GM12878 (cell line): ENCODE measurements around the gene CDKN2B. TPM values are rescaled to one million over a fixed set of nuclear protein-coding genes. Genes with fewer than 3 reads are reported as not detected.

Experiments
- ATAC-seq: fragments of 200-7000 bp; cut with Tn5 transposase; 3 replicates; pipeline ENCODE4 v1.9.1; 2020; ENCODE audit warnings: mild to moderate bottlenecking, moderate library complexity
- BruUV-seq: library from RNA; stranded (reverse); fragments of 400-500 nt; replicated peaks from 2 replicates; lab custom pipeline; 2021; lab: Mats Ljungman, UMichigan
- CTCF ChIA-PET: fragments of 300-600 bp; sonication (Branson Sonifier 250); formaldehyde crosslinking; extraction: SDS; loops from one replicate; lab custom pipeline; 2021; ENCODE audit warnings: inconsistent platforms; lab: Yijun Ruan, JAX
- POLR2A ChIA-PET: fragments of 350-600 bp; formaldehyde crosslinking; extraction: SDS; loops from one replicate; lab custom pipeline; 2021; ENCODE audit warnings: inconsistent platforms; lab: Charles Lee
- RAD21 ChIA-PET: fragments of 300-600 bp; sonication (Branson Sonifier 250); formaldehyde crosslinking; loops from one replicate; lab custom pipeline; 2023; ENCODE audit warnings: antibody characterized with exemption; ENCODE audit not compliant: unreplicated experiment; lab: Charles Lee
- SMC1A ChIA-PET: fragments of 300-600 bp; sonication (Branson Sonifier 250); formaldehyde crosslinking; loops from one replicate; lab custom pipeline; 2023; ENCODE audit not compliant: unreplicated experiment, uncharacterized antibody; lab: Charles Lee
- DNase-seq: peaks from one replicate; pipeline ENCODE4 v3.0.0-alpha.2; 2011; ENCODE audit warnings: low read depth, low spot score
- FAIRE-seq: peaks from 3 replicates; lab custom pipeline; 2011; peaks lifted over from hg19 to GRCh38; lab: Jason Lieb, UNC
- H2AFZ ChIP-seq: 2 replicates; pipeline ENCODE4 v1.6.0; 2011; ENCODE audit warnings: low read depth, low read length, control low read depth; ENCODE audit not compliant: control insufficient read depth
- H3K27ac ChIP-seq: 2 replicates; pipeline ENCODE4 v1.5.1; 2011; ENCODE audit warnings: control low read depth; ENCODE audit not compliant: control insufficient read depth, insufficient read depth
- H3K27me3 ChIP-seq, 2 experiments: replicated peaks in 1 of 2; 2 replicates each; pipeline versions ENCODE4 v1.6.0 to v1.6.1; 2011; ENCODE audit warnings: low read length in 1 of 2; ENCODE audit not compliant: control insufficient read depth in 2 of 2, insufficient read depth in 2 of 2
- H3K36me3 ChIP-seq, 2 experiments: 2 replicates each; pipeline ENCODE4 v1.5.1; 2011; ENCODE audit warnings: low read length in 1 of 2; ENCODE audit not compliant: control insufficient read depth in 2 of 2, insufficient read depth in 2 of 2
- H3K4me1 ChIP-seq: 2 replicates; pipeline ENCODE4 v1.6.1; 2011; ENCODE audit warnings: mild to moderate bottlenecking, low read length, moderate library complexity, mixed read lengths; ENCODE audit not compliant: control insufficient read depth, insufficient read depth
- H3K4me2 ChIP-seq: 2 replicates; pipeline ENCODE4 v1.6.0; 2011; ENCODE audit warnings: control low read depth; ENCODE audit not compliant: control insufficient read depth, insufficient read depth
- H3K4me3 ChIP-seq: fragments of 200-600 bp; sonication (generic); 2 replicates; pipeline ENCODE4 v1.5.1; 2016
- H3K79me2 ChIP-seq: 2 replicates; pipeline ENCODE4 v1.6.0; 2011; ENCODE audit warnings: low read length; ENCODE audit not compliant: control insufficient read depth, insufficient read depth
- H3K9ac ChIP-seq: 2 replicates; pipeline ENCODE4 v1.8.0; 2011; ENCODE audit warnings: low read length, control low read depth, mixed read lengths; ENCODE audit not compliant: control insufficient read depth, insufficient read depth
- H3K9me3 ChIP-seq: replicated peaks from 3 replicates; pipeline ENCODE4 v1.5.1; 2011; ENCODE audit warnings: mild to moderate bottlenecking, low read length; ENCODE audit not compliant: control insufficient read depth, insufficient read depth
- H4K20me1 ChIP-seq: 2 replicates; pipeline ENCODE4 v1.6.0; 2011; ENCODE audit not compliant: control insufficient read depth, insufficient read depth
- BRCA1 ChIP-seq: IDR thresholded peaks from 2 replicates; pipeline ENCODE4 v1.6.1; 2011; ENCODE audit warnings: low read depth, low read length, improper control_type of control experiment
- ESRRA ChIP-seq: IDR thresholded peaks from 2 replicates; pipeline ENCODE4 v1.6.1; 2012; ENCODE audit warnings: mild to moderate bottlenecking, low read length, improper control_type of control experiment
- EZH2 ChIP-seq: IDR thresholded peaks from 2 replicates; pipeline ENCODE4 v1.6.1; 2012; ENCODE audit warnings: low read depth, mild to moderate bottlenecking, control low read depth, inconsistent platforms, low read length, borderline replicate concordance; ENCODE audit not compliant: control insufficient read depth
- POLR2AphosphoS2 ChIP-seq: IDR thresholded peaks from 2 replicates; pipeline ENCODE4 v1.6.1; 2011; ENCODE audit warnings: low read depth, mild to moderate bottlenecking, low read length, improper control_type of control experiment, moderate library complexity
- USF1 ChIP-seq: IDR thresholded peaks from 2 replicates; pipeline ENCODE4 v1.6.1; 2011; ENCODE audit warnings: borderline replicate concordance, low read depth, mild to moderate bottlenecking, moderate library complexity, mixed read lengths, low read length; ENCODE audit not compliant: insufficient read depth; ENCODE audit errors: extremely low read length
- ZNF274 ChIP-seq: IDR thresholded peaks from one replicate; pipeline ENCODE4 v1.8.0; 2011; ENCODE audit not compliant: insufficient read length, insufficient read depth
- ZNF384 ChIP-seq: IDR thresholded peaks from 2 replicates; pipeline ENCODE4 v1.6.1; 2012; ENCODE audit warnings: low read depth, mild to moderate bottlenecking, low read length, improper control_type of control experiment, borderline replicate concordance
- WGBS: methylation state at CpG from one replicate; pipeline ENCODE4 v1.1.6; 2016; ENCODE audit warnings: low lambda C conversion rate; ENCODE audit not compliant: insufficient replicate concordance, insufficient coverage; ENCODE audit errors: missing lambda C conversion rate; 5-methylcytosine and 5-hydroxymethylcytosine counted together
- in situ Hi-C: fragments of 300-500 bp; cut with MboI; formaldehyde crosslinking; loops from 9 replicates; pipeline ENCODE4 v1.14.3; 2018; ENCODE audit warnings: mixed read lengths
- intact Hi-C: fragments of 100-400 bp; cut with micrococcal nuclease; formaldehyde crosslinking; loops from one replicate; pipeline ENCODE4 v1.14.2; 2022; ENCODE audit not compliant: unreplicated experiment
- polyA plus RNA-seq, 11 experiments: library from polyadenylated mRNA; depleted of rRNA in 4 of 11; unstranded in 6 of 11; stranded (reverse) in 5 of 11; fragments of >200 nt; fragmentation: Nextera tagmentation in 4 of 11; fragmentation: Illumina TruSeq in 1 of 11; extraction: Ambion mirVana in 4 of 11; extraction: Trizol in 1 of 11; gene quantifications; 1 replicate in 1 of 11; 2 replicates in 10 of 11; pipeline versions ENCODE4 v1.2.1 to v1.2.3, GENCODE V29; 2011 to 2016; ENCODE audit warnings: inconsistent platforms in 2 of 11, missing spikeins in 2 of 11, low read depth in 1 of 11
- total RNA-seq, 4 experiments: library from RNA; depleted of rRNA in 3 of 4; stranded (reverse); fragments of >200 nt in 3 of 4; fragmentation: Illumina TruSeq in 1 of 4; extraction: Trizol in 1 of 4; gene quantifications; 2 replicates each; pipeline versions ENCODE4 v1.2.1 to v1.2.3, GENCODE V29; 2013 to 2021

CDKN2B gene
- total and polyA plus RNA-seq, 10 of the 15 experiments (the other 5 are each of a cell fraction or from before 2014, with no cell fraction given): 0.03 to 0.47 (median 0.08) TPM; not detected in 1

GRCh38 chr9:22036866-22037626 lies 27.9 kb upstream of the CDKN2B start (continued):
- TF ChIP-seq ESRRA: no peak
- TF ChIP-seq EZH2: no peak
- no peak for TF ChIP-seq ZNF384
- TF ChIP-seq ZNF274: no peak
- no peak for TF ChIP-seq USF1
- no peak for TF ChIP-seq POLR2AphosphoS2
- TF ChIP-seq, all 136 proteins: peak for 0

GRCh38 chr9:22035591-22036011 lies 26.5 kb upstream of the CDKN2B start:
- Histone ChIP-seq H3K4me1 (no peaks in the 10 kb centered on the region), H3K9me3 (no peaks in the 10 kb centered on the region), H4K20me1 (no peaks in the 10 kb centered on the region; the same call in 1 of the 2 replicates), H3K36me3 (no peaks in the 10 kb centered on the region), H3K79me2 (no peaks in the 10 kb centered on the region), H3K27me3 (no peaks in the 10 kb centered on the region; a peak in 1 of 4 replicates), H3K9ac (no peak overlapping the region), H2AFZ (no peak overlapping the region), H3K27ac (no peak overlapping the region), H3K4me2 (no peak overlapping the region), H3K4me3 (no peak overlapping the region)
- ChIA-PET RAD21 (interaction anchor here (0.6 to 6.9 kb wide), 4 partner anchors 27 to 420 kb away, joined by 3 to 59 read pairs (median 4); partner anchors contain the start of gene CDKN2B), SMC1A (interaction anchor here (1.0 to 5.2 kb wide), 2 partner anchors 28 to 222 kb away, joined by 6 to 29 read pairs; partner anchors contain the start of gene CDKN2B), POLR2A (no interaction called here), CTCF (interaction anchor here (3.9 to 9.7 kb wide), 3 partner anchors 26 to 225 kb away, joined by 21 to 182 read pairs (median 80); partner anchors contain the start of gene CDKN2B)
- DNase-seq (no peak), FAIRE-seq (no peak), ATAC-seq (no peak)
- TF ChIP-seq BRCA1: no peak
- intact Hi-C loops: loop anchor here (10.0 kb wide), 1 partner anchor 199 kb away; no protein-coding TSS in a partner anchor
- 97% methylated on average over 2 of the region's 2 CpGs for WGBS
- in situ Hi-C loops: loop anchor here (5.0 kb wide), 1 partner anchor 223 kb away; no protein-coding TSS in a partner anchor
- no TSS peak for BruUV-seq
